K562 (cell line): ENCODE measurements around the gene SPRR2E. TPM values are rescaled to one million over a fixed set of nuclear protein-coding genes. Genes with fewer than 3 reads are reported as not detected.

Source experiments
- ATAC-seq: fragments of 200-7000 bp; cut with Tn5 transposase; 3 replicates; pipeline ENCODE4 v1.9.1; 2020; ENCODE audit warnings: moderate library complexity
- BruUV-seq: library from RNA; stranded (reverse); fragments of 400-500 nt; replicated peaks from 2 replicates; lab custom pipeline; 2021; lab: Mats Ljungman, UMichigan
- CTCF ChIA-PET: fragments of 300-600 bp; formaldehyde crosslinking; extraction: SDS; loops from one replicate; lab custom pipeline; 2021; ENCODE audit warnings: low intra/inter-chr PET ratio; lab: Yijun Ruan, JAX
- POLR2A ChIA-PET: fragments of 300-600, 350-650 bp; sonication (Branson Sonifier 250); formaldehyde crosslinking; extraction: SDS; loops from one replicate; lab custom pipeline; 2021; ENCODE audit warnings: antibody characterized with exemption, inconsistent platforms; lab: Yijun Ruan, JAX
- DNase-seq, 4 experiments: peaks; one replicate each; pipeline versions ENCODE4 v3.0.0 to v3.0.0-alpha.2; 2011 to 2018; ENCODE audit warnings: low spot score in 3 of 4, mixed read lengths in 3 of 4; ENCODE audit errors: extremely low read depth in 1 of 4
- FAIRE-seq: peaks from 2 replicates; lab custom pipeline; 2011; peaks lifted over from hg19 to GRCh38; lab: Jason Lieb, UNC
- H2AFZ ChIP-seq: 2 replicates; pipeline ENCODE4 v1.6.0; 2011; ENCODE audit warnings: low read depth, low read length, control low read depth, inconsistent platforms
- H3K27ac ChIP-seq: fragments of 200-600 bp; 3 replicates; pipeline ENCODE4 v1.8.0; 2011; ENCODE audit warnings: low read depth, mild to moderate bottlenecking, control low read depth, inconsistent platforms, low read length, moderate library complexity, mixed read lengths; ENCODE audit errors: extremely low read depth
- H3K27me3 ChIP-seq, 2 experiments: fragments of 300-600 bp in 1 of 2; 2 replicates in 1 of 2; 3 replicates in 1 of 2; pipeline versions ENCODE4 v1.6.0 to v1.8.0; 2011; ENCODE audit warnings: inconsistent platforms in 2 of 2, low read length in 2 of 2, mild to moderate bottlenecking in 1 of 2, mixed read lengths in 1 of 2, moderate library complexity in 1 of 2; ENCODE audit not compliant: control insufficient read depth in 2 of 2, insufficient read depth in 2 of 2
- H3K36me3 ChIP-seq: fragments of 300-600 bp; 3 replicates; pipeline ENCODE4 v1.8.0; 2011; ENCODE audit warnings: mild to moderate bottlenecking, low read length, inconsistent platforms; ENCODE audit not compliant: control insufficient read depth, insufficient read depth
- H3K4me1 ChIP-seq, 2 experiments: fragments of 200-600 bp in 1 of 2; replicated peaks in 1 of 2; 2 replicates in 1 of 2; 3 replicates in 1 of 2; pipeline versions ENCODE4 v1.5.1 to v1.8.0; 2011; ENCODE audit warnings: inconsistent platforms in 2 of 2, low read length in 2 of 2, mild to moderate bottlenecking in 1 of 2, mixed read lengths in 1 of 2, moderate library complexity in 1 of 2; ENCODE audit not compliant: control insufficient read depth in 2 of 2, insufficient read depth in 2 of 2
- H3K4me2 ChIP-seq: 2 replicates; pipeline ENCODE4 v1.6.1; 2011; ENCODE audit warnings: low read length, control low read depth, inconsistent platforms, mixed read lengths; ENCODE audit not compliant: insufficient read depth
- H3K4me3 ChIP-seq: fragments of 200-600 bp; sonication (generic), shearing (Covaris generic); 2 replicates; pipeline ENCODE4 v1.5.1; 2016; ENCODE audit warnings: control low read depth, inconsistent platforms
- H3K79me2 ChIP-seq: fragments of 200-600 bp; 3 replicates; pipeline ENCODE4 v1.8.0; 2011; ENCODE audit warnings: low read length, inconsistent platforms; ENCODE audit not compliant: control insufficient read depth, insufficient read depth
- H3K9ac ChIP-seq, 2 experiments: 2 replicates each; pipeline versions ENCODE4 v1.6.0 to v1.6.1; 2011; ENCODE audit warnings: low read depth in 2 of 2, low read length in 2 of 2, control low read depth in 1 of 2, inconsistent platforms in 1 of 2, mild to moderate bottlenecking in 1 of 2, mixed read lengths in 1 of 2; ENCODE audit not compliant: insufficient read depth in 1 of 2
- H3K9me1 ChIP-seq: one replicate; pipeline ENCODE4 v1.6.0; 2011; ENCODE audit warnings: inconsistent platforms, mild to moderate bottlenecking, low read length, moderate library complexity; ENCODE audit not compliant: control insufficient read depth, insufficient read depth
- H3K9me3 ChIP-seq: replicated peaks from 2 replicates; pipeline ENCODE4 v1.5.1; 2011; ENCODE audit warnings: low read depth, low read length, inconsistent platforms; ENCODE audit not compliant: control insufficient read depth, insufficient read depth
- H4K20me1 ChIP-seq: replicated peaks from 2 replicates; pipeline ENCODE4 v1.6.1; 2011; ENCODE audit warnings: low read length, inconsistent platforms, mixed read lengths; ENCODE audit not compliant: control insufficient read depth, insufficient read depth
- DEAF1 ChIP-seq: fragments of 450-650 bp; formaldehyde crosslinking; IDR thresholded peaks from 2 replicates; pipeline ENCODE4 v1.4.0; 2020; ENCODE audit warnings: mild to moderate bottlenecking, moderate library complexity
- EZH2 ChIP-seq: IDR thresholded peaks from 2 replicates; pipeline ENCODE4 v1.6.1; 2012; ENCODE audit warnings: low read depth, mild to moderate bottlenecking, inconsistent platforms, low read length, borderline replicate concordance
- FOXM1 ChIP-seq, 2 experiments: fragments of 450-650 bp in 1 of 2; sonication (generic) in 1 of 2; formaldehyde crosslinking in 1 of 2; IDR thresholded peaks; 2 replicates each; pipeline versions ENCODE4 v1.6.1 to v1.9.0; 2017 to 2022; ENCODE audit warnings: low read depth in 2 of 2, mild to moderate bottlenecking in 2 of 2, missing genetic modification reagents in 1 of 2, moderate library complexity in 1 of 2
- GTF2E2 ChIP-seq: fragments of 200-800 bp; sonication (Bioruptor generic); IDR thresholded peaks from 2 replicates; pipeline ENCODE4 v1.6.1; 2016; ENCODE audit warnings: missing genetic modification characterization, missing compliant biosample characterization
- HDAC2 ChIP-seq: fragments of 450-650 bp; IDR thresholded peaks from 2 replicates; pipeline ENCODE4 v1.6.1; 2016; ENCODE audit warnings: mild to moderate bottlenecking
- KDM4B ChIP-seq, 2 experiments: fragments of 450-650 bp in 1 of 2; sonication (generic) in 1 of 2; IDR thresholded peaks; 2 replicates each; pipeline ENCODE4 v1.6.1; 2016 to 2017; ENCODE audit warnings: borderline replicate concordance in 2 of 2, antibody characterized with exemption in 1 of 2, low read depth in 1 of 2, mild to moderate bottlenecking in 1 of 2
- LEF1 ChIP-seq: fragments of 450-650 bp; IDR thresholded peaks from 2 replicates; pipeline ENCODE4 v1.6.1; 2016; ENCODE audit warnings: mild to moderate bottlenecking
- MXI1 ChIP-seq: IDR thresholded peaks from 2 replicates; pipeline ENCODE4 v1.6.1; 2011; ENCODE audit warnings: low read depth, mild to moderate bottlenecking, improper control_type of control experiment, low read length
- PPARD ChIP-seq: fragments of 250-450 bp; sonication (Bioruptor Pico); IDR thresholded peaks from 2 replicates; pipeline ENCODE4 v1.8.0; 2022; ENCODE audit warnings: inconsistent platforms, mild to moderate bottlenecking, moderate library complexity
- SMARCB1 ChIP-seq: IDR thresholded peaks from 2 replicates; pipeline ENCODE4 v1.6.1; 2011; ENCODE audit warnings: improper control_type of control experiment, low read depth; ENCODE audit not compliant: insufficient read length
- TFAP4 ChIP-seq: sonication (generic); formaldehyde crosslinking; IDR thresholded peaks from 2 replicates; pipeline ENCODE4 v1.8.0; 2022; ENCODE audit warnings: missing genetic modification reagents, mild to moderate bottlenecking, moderate library complexity, borderline replicate concordance
- THRA ChIP-seq: fragments of 450-650 bp; IDR thresholded peaks from 2 replicates; pipeline ENCODE4 v1.6.1; 2017; ENCODE audit warnings: mild to moderate bottlenecking, moderate library complexity
- TRIM28 ChIP-seq: fragments of 450-650 bp; IDR thresholded peaks from 2 replicates; pipeline ENCODE4 v1.6.1; 2017
- UBTF ChIP-seq, 2 experiments: IDR thresholded peaks; 2 replicates each; pipeline ENCODE4 v1.6.1; 2012; ENCODE audit warnings: improper control_type of control experiment in 2 of 2, low read depth in 2 of 2, low read length in 2 of 2, borderline replicate concordance in 1 of 2
- ZNF232 ChIP-seq: sonication (generic); formaldehyde crosslinking; IDR thresholded peaks from 2 replicates; pipeline ENCODE4 v1.8.0; 2022; ENCODE audit warnings: mild to moderate bottlenecking, missing genetic modification reagents
- ZNF79 ChIP-seq: fragments of 250-450 bp; sonication (Bioruptor Pico); IDR thresholded peaks from 2 replicates; pipeline ENCODE4 v1.4.0; 2020; ENCODE audit warnings: low read depth, mild to moderate bottlenecking, moderate library complexity
- WGBS: fragments of 100-300 bp; shearing (Covaris generic); methylation state at CpG from one replicate; pipeline ENCODE4 v1.1.6; 2016; ENCODE audit warnings: low coverage, mixed read lengths; ENCODE audit not compliant: insufficient coverage; ENCODE audit errors: missing lambda C conversion rate; 5-methylcytosine and 5-hydroxymethylcytosine counted together
- in situ Hi-C: fragments of 300-500 bp; cut with MboI; formaldehyde crosslinking; loops from 4 replicates; pipeline ENCODE4 v1.15.0; 2018; ENCODE audit warnings: inconsistent platforms, mixed read lengths
- intact Hi-C: fragments of 100-400 bp; cut with micrococcal nuclease; formaldehyde crosslinking; loops from 2 replicates; pipeline ENCODE4 v1.14.2; 2022
- polyA plus RNA-seq, 8 experiments: library from polyadenylated mRNA; depleted of rRNA in 4 of 8; stranded (reverse) in 5 of 8; unstranded in 3 of 8; fragments of >200 nt; fragmentation: Nextera tagmentation in 2 of 8; fragmentation: Illumina TruSeq in 1 of 8; extraction: Ambion mirVana in 2 of 8; extraction: Trizol in 1 of 8; gene quantifications; 2 replicates each; pipeline versions ENCODE4 v1.2.1 to v1.2.3, GENCODE V29; 2011 to 2014; ENCODE audit warnings: inconsistent platforms in 1 of 8, missing spikeins in 1 of 8
- total RNA-seq, 7 experiments: library from RNA; depleted of rRNA in 6 of 7; stranded (reverse); fragments of >200 nt in 6 of 7; fragmentation: Illumina TruSeq in 2 of 7; extraction: Trizol in 2 of 7; gene quantifications; 2 replicates each; pipeline versions ENCODE4 v1.2.1 to v1.2.3, GENCODE V29; 2011 to 2021; ENCODE audit warnings: low replicate concordance in 1 of 7

The SPRR2E gene
- total and polyA plus RNA-seq, 9 of the 15 experiments (the other 6 are each of a cell fraction or from before 2014, with no cell fraction given): not detected

GRCh38 chr1:153140484-153140883 is 46.2 kb upstream of the SPRR2E start (continued):
- TF ChIP-seq FOXM1 (IDR thresholded peaks at IDR 0.05; ENCODE audit: low read depth) (no peak), FOXM1 (CRISPR knock-in tag; IDR thresholded peaks at IDR 0.05; ENCODE audit: low read depth) (no peak), PPARD (CRISPR knock-in tag) (no peak), HDAC2 (no peak), DEAF1 (CRISPR knock-in tag) (no peak)

GRCh38 chr1:153133743-153134142 is 39.4 kb upstream of the SPRR2E start:
- Histone ChIP-seq H3K4me2 (no peak overlapping the region), H3K4me1 (no peaks in the 10 kb centered on the region), H3K79me2 (no peaks in the 10 kb centered on the region), H3K9ac (no peak overlapping the region), H3K27me3 (0 out of 5 replicates have a peak, but pooled peaks cover 0 to 3% of the 10 kb centered on the region in 2 experiments), H3K4me3 (no peak overlapping the region), H4K20me1 (no peaks in the 10 kb centered on the region), H3K9me1 (no peaks in the 10 kb centered on the region), H3K36me3 (no peaks in the 10 kb centered on the region), H2AFZ (no peak overlapping the region), H3K9me3 (no peaks in the 10 kb centered on the region), H3K27ac (no peak overlapping the region)
- no peak for DNase-seq
- ChIA-PET POLR2A (interaction anchor here (0.7 kb wide), 1 partner anchor 277 kb away, joined by 4 read pairs; no protein-coding TSS in a partner anchor), CTCF (no interaction called here)
- intact Hi-C loops (no loop called here), in situ Hi-C loops (no loop called here)
- FAIRE-seq: no peak
- no TSS peak for BruUV-seq
- ATAC-seq: no peak
- 0% methylated on average over 2 of the region's 2 CpGs for WGBS
- TF ChIP-seq LEF1 (no peak), KDM4B (IDR thresholded peaks at IDR 0.05; ENCODE audit: borderline replicate concordance in 2 of 2, low read depth in 1 of 2) (no peak), ZNF79 (CRISPR knock-in tag) (no peak), ZNF232 (CRISPR knock-in tag) (no peak), EZH2 (no peak), TFAP4 (CRISPR knock-in tag) (no peak), UBTF (IDR thresholded peaks at IDR 0.05; ENCODE audit: borderline replicate concordance in 1 of 2, low read depth in 2 of 2, low read length in 2 of 2) (no peak), TRIM28 (no peak), THRA (no peak), SMARCB1 (no peak), GTF2E2 (no peak), MXI1 (no peak)
